ENCODE data around the gene SPPL3.
"Not testable (repeated sequence)": the region's sequence is repeated elsewhere in the genome, so short reads cannot be mapped to it uniquely, and the experiment has no call there.

Gene SPPL3

DNA sequence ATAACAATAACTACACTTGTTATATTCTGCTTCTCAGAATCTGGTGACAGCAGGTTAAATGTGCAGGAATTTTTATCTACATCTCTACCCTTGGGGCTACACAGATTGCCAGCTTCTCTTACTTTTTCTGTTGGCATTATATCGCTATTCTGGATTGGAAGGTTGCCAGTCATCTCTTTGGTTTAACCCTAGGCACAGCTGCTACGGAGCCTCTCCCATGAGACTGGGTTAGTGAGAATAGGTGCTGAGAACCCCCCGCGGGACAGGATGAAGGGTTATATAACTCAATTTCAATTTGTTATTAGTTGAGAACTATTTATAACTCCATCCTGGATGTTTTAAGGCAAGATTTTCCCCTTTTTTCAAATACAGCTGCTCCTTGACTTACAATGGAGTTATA lies 105.5 kb downstream of the SPPL3 start:
- no peak overlapping the region for H3K4me3 ChIP-seq (ENCODE audit: low read depth, low read length)
- H3K9ac ChIP-seq (ENCODE audit: low read length): no peak overlapping the region
- H3K36me3 ChIP-seq (ENCODE audit: control insufficient read depth, insufficient read depth, low read length): no peaks in the 10 kb centered on the region
- no peak overlapping the region for H3K27ac ChIP-seq (ENCODE audit: low read depth, low read length)
- H3K27me3 ChIP-seq (ENCODE audit: control insufficient read depth, insufficient read depth, low read length): no peaks in the 10 kb centered on the region
- H3K9me3 ChIP-seq (ENCODE audit: control insufficient read depth, insufficient read depth, low read depth, low read length): peaks cover 15% of the 10 kb centered on the region
- peaks cover 17% of the 10 kb centered on the region; the same call in 1 of the 2 replicates for H3K4me1 ChIP-seq (ENCODE audit: control insufficient read depth, insufficient read depth, low read length)

DNA sequence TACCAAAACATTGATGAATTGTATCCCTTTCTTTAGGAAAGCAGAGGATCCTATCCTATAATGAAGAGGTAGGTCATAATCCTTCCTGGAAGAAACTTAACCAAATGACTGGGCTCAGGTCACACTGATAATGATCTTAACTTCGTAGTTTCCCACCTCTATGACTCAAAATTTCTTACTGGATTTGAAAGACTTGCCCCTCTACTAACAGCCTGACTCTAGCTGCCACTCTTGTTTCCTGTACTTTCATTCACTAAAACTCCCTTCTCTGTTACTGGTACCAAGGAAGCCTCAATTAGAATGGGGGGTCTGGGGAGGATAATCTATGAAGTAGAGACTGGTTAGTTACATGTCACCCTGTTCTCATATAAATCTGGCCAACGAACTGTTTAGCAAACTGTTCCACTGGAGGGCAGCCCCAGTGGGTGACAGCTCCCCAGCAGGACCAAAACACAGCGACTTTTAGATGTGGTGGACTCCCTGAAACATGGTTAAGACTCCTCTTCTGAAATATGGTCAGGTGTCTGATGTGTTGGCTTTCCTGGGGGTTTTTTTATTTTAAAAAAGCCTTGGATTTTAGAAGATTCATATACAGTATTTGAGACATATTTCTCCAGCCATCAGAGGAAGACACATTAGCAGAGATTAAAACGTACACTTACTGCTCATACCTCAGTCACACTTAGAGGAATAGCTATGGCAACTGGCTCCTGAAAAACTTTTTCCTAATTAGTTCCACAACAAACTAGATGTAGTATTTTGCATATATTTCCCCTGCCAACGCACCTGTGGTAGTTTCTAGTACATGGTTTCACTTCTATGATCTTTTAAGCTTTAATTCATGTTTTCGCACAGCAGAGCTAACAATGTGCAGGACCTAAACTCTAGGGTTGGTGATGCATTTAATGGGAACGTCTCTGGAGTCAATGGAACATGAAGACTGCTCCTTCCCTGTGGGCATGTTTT lies 106.2 kb downstream of the SPPL3 start:
- Histone ChIP-seq H3K9ac (ENCODE audit: low read length) (no peak overlapping the region), H3K9me3 (ENCODE audit: control insufficient read depth, insufficient read depth, low read depth, low read length) (peaks cover 15% of the 10 kb centered on the region), H3K27me3 (ENCODE audit: control insufficient read depth, insufficient read depth, low read length) (no peaks in the 10 kb centered on the region), H3K4me3 (ENCODE audit: low read depth, low read length) (no peak overlapping the region), H3K4me1 (ENCODE audit: control insufficient read depth, insufficient read depth, low read length) (peaks cover 17% of the 10 kb centered on the region; the same call in 1 of the 2 replicates), H3K27ac (ENCODE audit: low read depth, low read length) (no peak overlapping the region), H3K36me3 (ENCODE audit: control insufficient read depth, insufficient read depth, low read length) (no peaks in the 10 kb centered on the region)

DNA sequence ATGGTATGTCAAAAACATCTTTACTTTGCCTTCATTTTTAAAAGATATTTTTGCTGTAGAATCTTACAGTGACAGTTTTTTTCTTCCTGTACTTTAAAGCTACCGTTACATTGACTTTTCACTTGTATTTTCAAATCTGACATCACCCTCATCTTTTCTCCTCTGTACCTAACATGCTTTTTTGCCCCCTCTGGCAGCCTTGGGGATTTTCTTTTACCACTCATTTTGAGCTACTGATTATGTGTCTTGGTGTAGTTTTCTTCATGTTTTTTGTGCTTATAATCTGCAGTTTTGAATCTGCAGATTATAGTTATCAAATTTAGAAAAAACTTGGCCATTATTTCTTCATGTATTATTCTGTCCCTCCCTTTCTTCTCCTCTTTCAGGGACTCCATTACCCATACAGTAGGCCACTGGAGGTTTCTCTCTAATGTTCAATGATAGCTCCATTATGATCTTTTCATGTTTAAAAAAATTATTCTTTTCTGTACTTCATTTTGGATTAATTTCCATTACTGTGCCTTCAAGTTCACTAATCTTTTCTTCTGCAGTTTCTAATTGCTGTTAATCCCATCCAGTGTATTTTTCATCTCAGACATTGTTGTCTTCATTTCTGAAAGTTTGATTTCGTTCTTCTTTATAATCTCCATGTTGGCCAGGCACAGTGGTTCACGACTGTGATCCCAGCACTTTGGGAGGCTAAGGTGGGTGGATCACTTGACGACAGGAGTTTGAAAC lies 108.5 kb downstream of the SPPL3 start:
- no peak overlapping the region for H3K4me3 ChIP-seq (ENCODE audit: low read depth, low read length)
- peaks cover 15% of the 10 kb centered on the region for H3K9me3 ChIP-seq (ENCODE audit: control insufficient read depth, insufficient read depth, low read depth, low read length)
- no peaks in the 10 kb centered on the region for H3K27me3 ChIP-seq (ENCODE audit: control insufficient read depth, insufficient read depth, low read length)
- no peak overlapping the region for H3K9ac ChIP-seq (ENCODE audit: low read length)
- no peaks in the 10 kb centered on the region; the same call in 1 of the 2 replicates for H3K36me3 ChIP-seq (ENCODE audit: control insufficient read depth, insufficient read depth, low read length)
- H3K27ac ChIP-seq (ENCODE audit: low read depth, low read length): no peak overlapping the region
- H3K4me1 ChIP-seq (ENCODE audit: control insufficient read depth, insufficient read depth, low read length): peaks cover 11% of the 10 kb centered on the region; the same call in 1 of the 2 replicates

DNA sequence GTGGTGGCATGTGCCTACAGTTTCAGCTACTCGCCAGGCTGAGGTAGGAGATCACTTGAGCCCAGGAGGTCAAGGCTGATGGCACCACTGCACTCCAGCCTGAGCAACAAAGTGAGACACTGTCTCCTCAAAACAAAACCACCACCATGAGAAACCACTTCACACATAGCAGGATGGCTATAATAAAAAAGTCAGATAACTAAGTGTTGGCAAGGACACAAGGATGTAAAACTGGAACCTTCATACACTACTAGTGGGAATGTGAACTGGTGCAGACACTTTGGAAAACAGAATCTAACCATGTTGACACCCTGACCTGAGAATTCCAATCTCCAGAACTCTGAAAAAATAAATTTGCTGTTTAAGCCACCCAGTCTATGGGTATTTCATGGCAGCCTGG lies 110.8 kb downstream of the SPPL3 start:
- H3K27ac ChIP-seq (ENCODE audit: low read depth, low read length): no peak overlapping the region
- no peak overlapping the region for H3K4me3 ChIP-seq (ENCODE audit: low read depth, low read length)
- peaks cover 15% of the 10 kb centered on the region for H3K9me3 ChIP-seq (ENCODE audit: control insufficient read depth, insufficient read depth, low read depth, low read length)
- no peaks in the 10 kb centered on the region for H3K4me1 ChIP-seq (ENCODE audit: control insufficient read depth, insufficient read depth, low read length)
- no peaks in the 10 kb centered on the region; the same call in 1 of the 2 replicates for H3K36me3 ChIP-seq (ENCODE audit: control insufficient read depth, insufficient read depth, low read length)
- no peaks in the 10 kb centered on the region for H3K27me3 ChIP-seq (ENCODE audit: control insufficient read depth, insufficient read depth, low read length)
- H3K9ac ChIP-seq (ENCODE audit: low read length): no peak overlapping the region

DNA sequence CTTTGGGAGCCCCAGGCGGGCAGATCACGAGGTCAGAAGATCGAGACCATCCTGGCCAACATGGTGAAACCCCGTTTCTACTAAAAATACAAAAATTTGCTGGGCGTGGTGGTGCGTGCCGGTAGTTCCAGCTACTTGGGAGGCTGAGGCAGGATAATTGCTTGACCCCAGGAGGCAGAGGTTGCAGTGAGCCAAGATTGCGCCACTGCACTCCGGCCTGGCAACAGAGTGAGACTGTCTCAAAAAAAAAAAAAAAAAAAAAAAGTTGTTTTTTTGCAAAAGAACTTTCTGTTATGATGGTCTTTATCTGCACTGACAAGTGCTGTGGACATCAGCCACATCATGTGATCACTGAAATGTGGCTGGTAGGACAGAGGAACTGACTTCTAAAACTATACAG lies 111.7 kb downstream of the SPPL3 start:
- not testable (repeated sequence) for H3K27me3 ChIP-seq (ENCODE audit: control insufficient read depth, insufficient read depth, low read length); H3K4me1 ChIP-seq (ENCODE audit: control insufficient read depth, insufficient read depth, low read length); H3K27ac ChIP-seq (ENCODE audit: low read depth, low read length); H3K4me3 ChIP-seq (ENCODE audit: low read depth, low read length); H3K9ac ChIP-seq (ENCODE audit: low read length); H3K36me3 ChIP-seq (ENCODE audit: control insufficient read depth, insufficient read depth, low read length)
- peaks cover 15% of the 10 kb centered on the region for H3K9me3 ChIP-seq (ENCODE audit: control insufficient read depth, insufficient read depth, low read depth, low read length)

DNA sequence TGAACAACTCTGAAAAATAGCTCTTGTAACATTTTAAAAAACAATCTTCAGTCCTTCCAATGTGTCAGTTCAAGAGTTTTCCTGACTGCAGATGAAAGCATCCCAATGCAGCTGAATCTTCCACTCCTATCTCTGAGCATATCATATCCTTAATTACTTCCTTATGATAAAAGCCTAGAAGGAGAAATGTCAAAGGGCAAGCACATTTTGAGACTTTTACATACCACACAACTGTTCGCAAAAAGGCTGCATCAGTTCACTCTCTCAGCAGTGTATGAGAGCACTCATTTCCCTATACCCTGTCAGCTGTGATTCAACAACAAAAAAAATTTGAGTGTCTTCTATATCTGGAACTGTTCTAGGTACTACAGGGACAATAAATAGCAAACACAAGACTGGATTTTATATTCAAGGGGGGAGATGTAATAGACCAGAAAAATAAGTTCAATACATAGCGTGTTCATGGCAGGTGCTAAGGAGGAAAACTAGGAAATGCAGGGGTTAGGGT lies 112.4 kb downstream of the SPPL3 start:
- Histone ChIP-seq H3K4me3 (ENCODE audit: low read depth, low read length) (no peak overlapping the region), H3K9me3 (ENCODE audit: control insufficient read depth, insufficient read depth, low read depth, low read length) (peaks cover 14% of the 10 kb centered on the region), H3K4me1 (ENCODE audit: control insufficient read depth, insufficient read depth, low read length) (no peaks in the 10 kb centered on the region), H3K27me3 (ENCODE audit: control insufficient read depth, insufficient read depth, low read length) (no peaks in the 10 kb centered on the region), H3K36me3 (ENCODE audit: control insufficient read depth, insufficient read depth, low read length) (no peaks in the 10 kb centered on the region; the same call in 1 of the 2 replicates), H3K9ac (ENCODE audit: low read length) (no peak overlapping the region), H3K27ac (ENCODE audit: low read depth, low read length) (no peak overlapping the region)

DNA sequence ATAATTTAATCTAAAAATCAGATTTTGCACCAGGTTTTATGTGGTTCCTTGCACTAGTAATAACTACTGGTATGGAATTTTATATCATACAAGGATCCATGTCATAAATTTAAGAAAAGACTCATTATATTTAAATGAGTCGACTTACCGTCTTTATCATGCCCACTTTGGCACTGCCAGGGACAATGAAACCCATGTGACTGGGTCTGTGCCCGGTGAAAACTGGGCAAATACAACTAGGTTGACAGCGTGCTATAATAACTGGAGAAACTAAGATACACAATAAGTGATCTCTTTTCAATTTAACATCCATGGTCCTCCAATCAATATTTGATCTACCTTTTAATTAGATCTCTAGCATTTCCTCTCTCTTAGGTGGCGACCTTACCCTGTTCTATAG lies 114.0 kb downstream of the SPPL3 start:
- no peak overlapping the region for H3K9ac ChIP-seq (ENCODE audit: low read length)
- H3K4me1 ChIP-seq (ENCODE audit: control insufficient read depth, insufficient read depth, low read length): no peaks in the 10 kb centered on the region
- H3K27ac ChIP-seq (ENCODE audit: low read depth, low read length): no peak overlapping the region

DNA sequence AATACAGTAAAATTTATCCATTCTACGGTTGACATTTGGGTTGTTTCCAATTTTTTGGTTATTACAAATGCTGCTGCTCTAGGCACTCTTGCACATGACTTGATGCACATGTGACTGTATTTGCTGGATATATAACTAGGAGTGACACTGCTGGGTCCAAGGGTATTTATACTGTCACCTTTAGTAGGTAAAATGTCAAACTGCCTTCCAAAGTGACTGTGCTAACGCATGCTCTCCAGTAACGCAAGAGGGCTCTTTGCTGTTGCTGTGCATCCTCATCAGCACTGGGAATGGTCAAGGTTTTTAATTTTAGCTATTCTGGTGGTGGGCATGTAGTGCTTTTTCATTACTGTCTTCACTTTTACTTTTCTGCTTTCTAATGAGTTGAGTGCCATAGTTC lies 116.3 kb downstream of the SPPL3 start:
- Histone ChIP-seq H3K9me3 (ENCODE audit: control insufficient read depth, insufficient read depth, low read depth, low read length) (no peaks in the 10 kb centered on the region), H3K27me3 (ENCODE audit: control insufficient read depth, insufficient read depth, low read length) (no peaks in the 10 kb centered on the region), H3K4me1 (ENCODE audit: control insufficient read depth, insufficient read depth, low read length) (no peaks in the 10 kb centered on the region), H3K4me3 (ENCODE audit: low read depth, low read length) (no peak overlapping the region), H3K36me3 (ENCODE audit: control insufficient read depth, insufficient read depth, low read length) (peaks cover 16% of the 10 kb centered on the region), H3K27ac (ENCODE audit: low read depth, low read length) (no peak overlapping the region), H3K9ac (ENCODE audit: low read length) (no peak overlapping the region)

More for the DNA sequence above, 114.0 kb downstream of the SPPL3 start:
- no peaks in the 10 kb centered on the region for H3K27me3 ChIP-seq (ENCODE audit: control insufficient read depth, insufficient read depth, low read length)
- peaks cover 3% of the 10 kb centered on the region; the same call in 1 of the 2 replicates for H3K9me3 ChIP-seq (ENCODE audit: control insufficient read depth, insufficient read depth, low read depth, low read length)
- no peaks in the 10 kb centered on the region; the same call in 1 of the 2 replicates for H3K36me3 ChIP-seq (ENCODE audit: control insufficient read depth, insufficient read depth, low read length)
- no peak overlapping the region for H3K4me3 ChIP-seq (ENCODE audit: low read depth, low read length)

DNA sequence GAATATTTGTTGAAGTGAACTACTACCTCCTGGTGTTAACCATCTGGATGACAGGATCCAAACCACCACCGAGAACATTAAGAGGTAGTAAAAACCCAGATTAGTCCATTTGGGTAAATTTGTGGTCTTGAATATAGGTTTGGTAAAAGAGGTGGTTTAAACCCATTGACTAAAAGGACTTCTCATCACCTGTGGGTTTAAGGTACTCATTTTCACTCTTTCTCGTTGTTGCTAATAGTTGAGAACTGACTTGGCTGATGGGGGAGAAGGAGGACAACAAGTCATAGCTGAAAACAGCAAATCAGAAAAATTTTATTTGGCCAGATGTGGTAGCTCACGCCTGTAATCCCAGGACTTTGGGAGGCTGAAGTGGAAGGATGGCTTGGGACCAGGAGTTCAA lies 119.4 kb downstream of the SPPL3 start:
- no peak overlapping the region for H3K9ac ChIP-seq (ENCODE audit: low read length)
- peaks cover 28% of the 10 kb centered on the region for H3K36me3 ChIP-seq (ENCODE audit: control insufficient read depth, insufficient read depth, low read length)
- H3K27ac ChIP-seq (ENCODE audit: low read depth, low read length): no peak overlapping the region
- no peak overlapping the region for H3K4me3 ChIP-seq (ENCODE audit: low read depth, low read length)
- H3K27me3 ChIP-seq (ENCODE audit: control insufficient read depth, insufficient read depth, low read length): no peaks in the 10 kb centered on the region
- H3K9me3 ChIP-seq (ENCODE audit: control insufficient read depth, insufficient read depth, low read depth, low read length): no peaks in the 10 kb centered on the region
- no peaks in the 10 kb centered on the region for H3K4me1 ChIP-seq (ENCODE audit: control insufficient read depth, insufficient read depth, low read length)

DNA sequence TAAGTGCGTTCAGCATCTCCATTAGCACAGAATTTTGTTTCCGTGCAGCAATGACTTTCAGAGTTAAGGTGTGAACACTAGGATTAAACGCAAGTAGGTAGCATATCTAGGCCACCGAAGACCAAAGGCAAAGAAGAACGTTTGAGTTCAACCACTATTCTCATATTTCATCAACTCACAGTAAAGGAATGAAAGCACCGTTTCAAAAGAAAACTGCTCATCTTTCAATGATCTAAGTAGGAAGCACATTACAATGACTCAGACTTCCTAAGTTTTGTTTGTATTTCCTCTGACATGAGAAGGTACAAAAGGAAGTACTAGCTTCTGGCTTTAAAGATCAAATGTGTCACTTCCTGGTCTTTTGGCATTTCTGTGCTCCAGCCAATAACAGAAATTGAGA lies 121.0 kb downstream of the SPPL3 start:
- Histone ChIP-seq H3K4me3 (ENCODE audit: low read depth, low read length) (no peak overlapping the region), H3K9ac (ENCODE audit: low read length) (no peak overlapping the region), H3K27me3 (ENCODE audit: control insufficient read depth, insufficient read depth, low read length) (no peaks in the 10 kb centered on the region), H3K9me3 (ENCODE audit: control insufficient read depth, insufficient read depth, low read depth, low read length) (no peaks in the 10 kb centered on the region), H3K27ac (ENCODE audit: low read depth, low read length) (no peak overlapping the region), H3K4me1 (ENCODE audit: control insufficient read depth, insufficient read depth, low read length) (no peaks in the 10 kb centered on the region), H3K36me3 (ENCODE audit: control insufficient read depth, insufficient read depth, low read length) (peaks cover 28% of the 10 kb centered on the region)
